Progenitor cell of endocrine pancreas (in vitro differentiated cells): ENCODE measurements around the gene QRFP. TPM values are rescaled to one million over a fixed set of nuclear protein-coding genes. Genes with fewer than 3 reads are reported as not detected.

Experiments
- total RNA-seq: library from RNA; stranded (reverse); gene quantifications from 2 replicates; pipeline ENCODE4 v1.2.1, GENCODE V29; 2021

The QRFP gene
- total RNA-seq, 1 donor from 2014 or later, result not detected

Other genes starting within 250 kb of the QRFP start
- not detected in 2 replicates for gene PRDM12, start 232.2 kb downstream of the QRFP start, total RNA-seq
- 45.9 and 46.5 TPM in 2 replicates for gene EXOSC2, start 203.0 kb downstream of the QRFP start, total RNA-seq
- 113 TPM in 2 replicates for gene ABL1, start 61.6 kb downstream of the QRFP start, total RNA-seq
- not detected in 2 replicates for gene FIBCD1, start 42.4 kb upstream of the QRFP start, total RNA-seq
- 0.12 and 0.27 TPM in 2 replicates for gene LAMC3, start 112.4 kb upstream of the QRFP start, total RNA-seq
- 71.1 and 72.5 TPM in 2 replicates for gene AIF1L, start 199.7 kb upstream of the QRFP start, total RNA-seq
- 61.0 and 62.2 TPM in 2 replicates for gene NUP214, start 228.8 kb upstream of the QRFP start, total RNA-seq